HepG2 (cell line): Measurements from ENCODE around the gene ETFA. TPM values are rescaled to one million over a fixed set of nuclear protein-coding genes. Genes with fewer than 3 reads are reported as not detected.

Source experiments
- CTCF ChIP-seq: sonication (generic); formaldehyde crosslinking; IDR thresholded peaks from 2 replicates; pipeline ENCODE4 v1.5.0; 2020; ENCODE audit warnings: mild to moderate bottlenecking, missing genetic modification reagents, moderate library complexity
- EZH2 ChIP-seq: conservative IDR thresholded peaks from 2 replicates; pipeline ENCODE4 v1.6.1; 2012; ENCODE audit warnings: mild to moderate bottlenecking, low read depth, low read length, moderate library complexity
- FOXK2 ChIP-seq: fragments of 450-650 bp; IDR thresholded peaks from 2 replicates; pipeline ENCODE4 v1.6.1; 2016
- HCFC1 ChIP-seq: fragments of 150-350 bp; IDR thresholded peaks from 2 replicates; pipeline ENCODE4 v1.6.1; 2014; ENCODE audit warnings: low read depth, low read length
- KDM5A ChIP-seq: fragments of 200-600 bp; sonication (generic); IDR thresholded peaks from 2 replicates; pipeline ENCODE4 v1.7.0; 2018; ENCODE audit warnings: antibody characterized with exemption, mild to moderate bottlenecking, low read length, borderline replicate concordance
- NR2C2 ChIP-seq: sonication (generic); formaldehyde crosslinking; IDR thresholded peaks from 2 replicates; pipeline ENCODE4 v1.4.0; 2020; ENCODE audit warnings: missing genetic modification reagents, mild to moderate bottlenecking, moderate library complexity, borderline replicate concordance
- PAX8 ChIP-seq: sonication (generic); formaldehyde crosslinking; IDR thresholded peaks from 2 replicates; pipeline ENCODE4 v1.8.0; 2022; ENCODE audit warnings: mild to moderate bottlenecking, missing genetic modification reagents, borderline replicate concordance
- RNF2 ChIP-seq: fragments of 450-650 bp; conservative IDR thresholded peaks from 2 replicates; pipeline ENCODE4 v1.6.1; 2016; ENCODE audit warnings: low read depth
- TBX2 ChIP-seq: sonication (generic); formaldehyde crosslinking; IDR thresholded peaks from 2 replicates; pipeline ENCODE4 v1.5.0; 2020; ENCODE audit warnings: missing genetic modification reagents, mild to moderate bottlenecking, borderline replicate concordance
- U2AF2 ChIP-seq: fragments of 200-400 bp; formaldehyde crosslinking; IDR thresholded peaks from 2 replicates; pipeline ENCODE4 v1.6.1; 2017; ENCODE audit warnings: low read depth, mild to moderate bottlenecking, low read length
- ZFP41 ChIP-seq: sonication (generic); formaldehyde crosslinking; IDR thresholded peaks from 2 replicates; pipeline ENCODE4 v1.4.0; 2020; ENCODE audit warnings: mild to moderate bottlenecking, missing genetic modification reagents, borderline replicate concordance
- ZNF263 ChIP-seq: sonication (generic); formaldehyde crosslinking; IDR thresholded peaks from 2 replicates; pipeline ENCODE4 v1.4.0; 2020; ENCODE audit warnings: missing genetic modification reagents
- ZNF562 ChIP-seq: sonication (generic); formaldehyde crosslinking; IDR thresholded peaks from 2 replicates; pipeline ENCODE4 v1.8.0; 2022; ENCODE audit warnings: missing genetic modification reagents, borderline replicate concordance
- ZNF639 ChIP-seq: conservative IDR thresholded peaks from 2 replicates; pipeline ENCODE4 v1.6.1; 2018; ENCODE audit warnings: missing genetic modification reagents
- ZNF703 ChIP-seq: sonication (generic); formaldehyde crosslinking; IDR thresholded peaks from 2 replicates; pipeline ENCODE4 v1.5.1; 2020; ENCODE audit warnings: missing genetic modification reagents, mild to moderate bottlenecking, moderate library complexity, borderline replicate concordance
- polyA plus RNA-seq, 8 experiments: library from polyadenylated mRNA; depleted of rRNA in 3 of 8; stranded (reverse) in 7 of 8; unstranded in 1 of 8; fragments of >200 nt; fragmentation: Illumina TruSeq in 4 of 8; extraction: Trizol in 4 of 8; gene quantifications; 2 replicates each; pipeline versions ENCODE4 v1.2.1 to v1.2.3, GENCODE V29; 2011 to 2016; ENCODE audit warnings: low read depth in 4 of 8, missing spikeins in 1 of 8, mixed read lengths in 1 of 8; ENCODE audit not compliant: insufficient read depth in 1 of 8
- total RNA-seq, 5 experiments: library from RNA; depleted of rRNA; stranded (reverse); fragments of >200 nt; fragmentation: Illumina TruSeq; extraction: Trizol; gene quantifications; 2 replicates each; pipeline ENCODE4 v1.2.3, GENCODE V29; 2016; ENCODE audit warnings: low read depth in 1 of 5
- TF ChIP-seq, protein P1 (sequence below): IDR thresholded peaks from 2 replicates; pipeline ENCODE4 v1.6.1; 2016; ENCODE audit warnings: low read depth
- TF ChIP-seq, protein P2 (sequence below): sonication (generic); formaldehyde crosslinking; IDR thresholded peaks from 2 replicates; pipeline ENCODE4 v1.4.0; 2020; ENCODE audit warnings: missing genetic modification reagents; ENCODE audit errors: not compliant biosample characterization
- TF ChIP-seq, protein P3 (sequence below): sonication (generic); formaldehyde crosslinking; IDR thresholded peaks from 2 replicates; pipeline ENCODE4 v1.9.0; 2021; ENCODE audit warnings: missing genetic modification reagents, mild to moderate bottlenecking, borderline replicate concordance

Gene ETFA
- total and polyA plus RNA-seq, 2 of the 13 experiments (the other 11 are each of a cell fraction or from before 2014, with no cell fraction given) = 291 to 396 TPM

- TF ChIP-seq ZNF263 (CRISPR knock-in tag) (no peak), ZNF703 (CRISPR knock-in tag) (no peak), U2AF2 (no peak), NR2C2 (CRISPR knock-in tag) (0 out of 2 replicates have a peak, but pooled peaks have one; percentile 14), ZNF639 (CRISPR knock-in tag) (no peak), TBX2 (0 out of 2 replicates have a peak, but pooled peaks have one; percentile 12), PAX8 (CRISPR knock-in tag) (no peak), FOXK2 (no peak), KDM5A (no peak), HCFC1 (no peak), EZH2 (no peak), CTCF (peak; percentile 88), ZFP41 (CRISPR knock-in tag) (no peak), ZNF562 (CRISPR knock-in tag) (no peak), RNF2 (no peak)
- TF ChIP-seq, protein P1, sequence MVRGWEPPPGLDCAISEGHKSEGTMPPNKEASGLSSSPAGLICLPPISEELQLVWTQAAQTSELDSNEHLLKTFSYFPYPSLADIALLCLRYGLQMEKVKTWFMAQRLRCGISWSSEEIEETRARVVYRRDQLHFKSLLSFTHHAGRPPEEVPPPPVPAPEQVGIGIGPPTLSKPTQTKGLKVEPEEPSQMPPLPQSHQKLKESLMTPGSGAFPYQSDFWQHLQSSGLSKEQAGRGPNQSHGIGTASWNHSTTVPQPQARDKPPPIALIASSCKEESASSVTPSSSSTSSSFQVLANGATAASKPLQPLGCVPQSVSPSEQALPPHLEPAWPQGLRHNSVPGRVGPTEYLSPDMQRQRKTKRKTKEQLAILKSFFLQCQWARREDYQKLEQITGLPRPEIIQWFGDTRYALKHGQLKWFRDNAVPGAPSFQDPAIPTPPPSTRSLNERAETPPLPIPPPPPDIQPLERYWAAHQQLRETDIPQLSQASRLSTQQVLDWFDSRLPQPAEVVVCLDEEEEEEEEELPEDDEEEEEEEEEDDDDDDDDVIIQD = 0 out of 2 replicates have a peak, but pooled peaks have one; percentile 55
- TF ChIP-seq, protein P2, sequence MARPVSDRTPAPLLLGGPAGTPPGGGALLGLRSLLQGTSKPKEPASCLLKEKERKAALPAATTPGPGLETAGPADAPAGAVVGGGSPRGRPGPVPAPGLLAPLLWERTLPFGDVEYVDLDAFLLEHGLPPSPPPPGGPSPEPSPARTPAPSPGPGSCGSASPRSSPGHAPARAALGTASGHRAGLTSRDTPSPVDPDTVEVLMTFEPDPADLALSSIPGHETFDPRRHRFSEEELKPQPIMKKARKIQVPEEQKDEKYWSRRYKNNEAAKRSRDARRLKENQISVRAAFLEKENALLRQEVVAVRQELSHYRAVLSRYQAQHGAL (CRISPR knock-in tag) = no peak
- TF ChIP-seq, protein P3, sequence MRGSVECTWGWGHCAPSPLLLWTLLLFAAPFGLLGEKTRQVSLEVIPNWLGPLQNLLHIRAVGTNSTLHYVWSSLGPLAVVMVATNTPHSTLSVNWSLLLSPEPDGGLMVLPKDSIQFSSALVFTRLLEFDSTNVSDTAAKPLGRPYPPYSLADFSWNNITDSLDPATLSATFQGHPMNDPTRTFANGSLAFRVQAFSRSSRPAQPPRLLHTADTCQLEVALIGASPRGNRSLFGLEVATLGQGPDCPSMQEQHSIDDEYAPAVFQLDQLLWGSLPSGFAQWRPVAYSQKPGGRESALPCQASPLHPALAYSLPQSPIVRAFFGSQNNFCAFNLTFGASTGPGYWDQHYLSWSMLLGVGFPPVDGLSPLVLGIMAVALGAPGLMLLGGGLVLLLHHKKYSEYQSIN = no peak
Measured at GRCh38 chr15:76333720-76334437, 22.6 kb upstream of the ETFA start (continued).
